Stimulated activated CD4-positive, alpha-beta T cell treated with anti-CD3 and anti-CD28 coated beads, Interleukin-4, amount 100 ng/mL, for 24 hours (primary cell): Measurements from ENCODE around the gene IL22.
A peak's percentile ranks its signal among the peaks of the same experiment; 100 is the strongest.

Source experiments
- DNase-seq: peaks from one replicate; pipeline ENCODE4 v3.0.0-alpha.2; 2020

The IL22 gene

DNA sequence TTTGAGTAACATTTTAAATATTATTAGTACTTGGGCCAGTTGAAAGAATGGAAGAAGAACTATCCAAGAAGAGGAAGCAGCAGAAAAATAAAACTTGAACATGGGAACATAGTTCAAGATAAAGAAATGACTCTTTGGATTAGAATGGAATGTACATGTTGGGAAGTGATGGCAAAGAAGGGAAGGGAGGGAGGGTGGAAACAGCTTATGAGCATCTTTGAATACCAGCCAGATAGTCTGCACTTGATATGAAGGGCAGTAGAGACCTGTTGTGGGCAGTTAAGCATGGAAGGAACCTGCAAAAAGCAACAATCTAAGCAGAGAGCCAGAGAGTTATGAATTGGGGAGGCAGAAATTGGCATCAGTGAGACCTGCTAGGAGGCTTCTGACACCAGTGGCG lies 10.0 kb upstream of the IL22 start:
- no peak for DNase-seq

DNA sequence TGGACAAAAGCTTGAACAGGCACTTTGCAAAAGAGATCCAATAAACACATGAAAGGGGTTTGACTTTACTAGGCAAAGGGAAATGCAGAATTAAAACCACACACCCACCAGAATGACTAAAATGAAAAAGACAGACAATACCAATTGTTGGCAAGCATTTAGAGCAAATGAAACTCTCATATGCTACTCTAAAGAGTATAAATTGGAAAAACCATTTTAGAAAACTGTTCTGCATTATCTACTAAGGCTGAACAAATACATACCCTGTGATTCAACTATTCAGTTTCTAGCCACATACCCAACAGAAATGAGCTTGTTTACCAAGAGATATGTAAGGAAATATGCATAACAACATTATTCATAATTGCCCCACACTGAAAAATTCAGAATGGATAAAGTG lies 8.5 kb upstream of the IL22 start:
- no peak for DNase-seq

DNA sequence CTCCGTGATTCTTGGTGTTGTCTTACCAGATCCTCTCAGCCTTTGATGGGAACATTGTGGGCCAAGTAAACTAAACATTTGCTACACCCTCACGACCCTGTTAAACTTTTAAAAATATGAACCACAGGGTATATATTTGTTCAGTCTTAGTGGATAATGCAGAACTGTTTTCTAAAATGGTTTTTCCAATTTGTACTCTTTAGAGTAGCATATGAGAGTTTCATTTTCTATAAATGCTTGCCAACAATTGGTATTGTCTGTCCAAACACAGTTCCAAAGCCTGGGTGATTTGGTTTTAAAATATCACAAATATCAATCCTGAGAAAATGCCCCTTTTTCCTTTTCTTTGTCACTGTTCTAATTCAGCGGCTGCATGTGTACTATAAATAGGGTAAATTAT lies 6.7 kb upstream of the IL22 start:
- DNase-seq = no peak

DNA sequence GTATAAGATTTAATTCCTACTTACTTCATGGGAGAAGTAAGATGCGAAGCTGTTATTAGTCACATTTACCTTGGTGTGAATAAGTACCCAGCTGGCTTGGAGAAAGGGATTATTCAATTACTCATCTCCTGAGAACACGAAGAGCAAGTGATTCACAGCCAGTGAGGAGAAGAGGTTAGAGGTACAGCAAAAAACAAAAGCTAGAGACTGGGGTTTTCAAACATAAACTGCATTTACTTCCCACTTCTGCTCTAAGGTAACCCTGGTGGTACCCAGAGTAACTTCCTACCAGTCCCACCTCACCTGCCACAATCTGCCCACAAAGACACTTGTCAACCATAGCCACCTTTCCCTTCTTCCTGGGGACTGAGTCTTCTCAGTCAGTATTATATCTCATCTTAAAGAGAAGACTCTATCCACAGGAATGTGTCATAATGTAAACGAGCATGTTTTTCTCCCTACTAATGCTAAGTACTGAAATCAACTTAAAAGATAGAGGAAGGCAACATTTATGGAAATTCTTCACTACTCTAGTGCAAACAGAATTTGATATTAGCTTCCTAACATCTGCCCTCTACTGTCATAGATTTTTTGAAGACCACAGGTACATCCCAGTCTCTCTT lies 6.0 kb upstream of the IL22 start:
- peak; percentile 24 for DNase-seq

DNA sequence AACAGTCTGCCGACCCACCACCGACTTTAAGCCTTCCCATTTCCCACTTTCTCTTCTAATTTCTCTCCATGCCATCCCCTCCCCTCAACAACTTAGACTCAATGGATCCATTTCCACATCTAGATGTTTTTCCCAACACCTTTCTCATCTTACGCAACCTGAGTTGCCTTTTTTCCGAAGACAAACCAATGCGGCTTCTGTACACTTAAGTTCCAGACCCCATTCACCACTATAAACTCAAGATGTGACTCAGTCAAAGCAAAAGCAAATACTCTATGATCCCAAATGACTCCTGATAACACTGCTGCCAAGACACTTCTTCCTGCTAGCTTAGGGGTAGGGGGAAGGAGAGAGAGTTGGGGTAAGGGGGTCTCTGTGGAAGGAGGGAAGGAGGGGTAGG lies 1.3 kb downstream of the IL22 start:
- no peak for DNase-seq

DNA sequence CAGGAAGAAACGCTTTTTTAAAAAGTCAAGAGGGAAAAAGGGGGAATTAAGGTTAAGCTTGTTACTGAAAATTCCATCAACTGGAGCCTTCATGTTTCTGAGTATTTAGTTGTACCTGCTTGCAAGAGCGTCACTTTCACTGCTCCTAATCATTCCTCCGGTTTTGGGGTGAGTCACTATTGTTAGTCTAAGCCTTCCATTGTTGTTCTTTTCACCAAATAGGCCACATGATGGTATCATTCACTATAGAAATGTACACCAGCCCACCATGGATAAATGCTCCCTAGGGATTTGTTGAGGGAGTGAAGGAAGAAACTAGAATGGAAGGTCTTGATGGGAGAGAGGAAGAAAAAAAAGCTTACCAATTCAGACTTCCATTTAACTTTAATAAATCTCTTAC lies 3.0 kb downstream of the IL22 start:
- no peak for DNase-seq

DNA sequence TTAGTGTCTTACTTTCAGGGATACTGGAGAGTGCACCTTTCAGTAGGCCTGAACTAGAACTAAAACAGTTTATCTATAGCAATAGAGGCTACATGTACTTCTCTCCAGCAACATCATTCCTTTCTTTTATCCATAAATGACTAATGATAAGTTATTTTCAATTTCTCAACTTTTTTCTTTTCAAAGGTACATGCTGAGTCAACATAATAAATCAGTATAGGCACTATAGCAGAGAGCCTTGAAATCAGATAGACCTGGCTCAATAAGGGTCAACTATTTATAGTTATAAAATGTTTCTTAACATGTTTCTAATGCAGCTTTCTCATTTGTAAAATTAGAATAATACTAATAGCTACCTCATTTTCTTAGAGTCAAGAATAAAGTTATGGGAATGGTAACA lies 5.6 kb downstream of the IL22 start:
- no peak for DNase-seq

DNA sequence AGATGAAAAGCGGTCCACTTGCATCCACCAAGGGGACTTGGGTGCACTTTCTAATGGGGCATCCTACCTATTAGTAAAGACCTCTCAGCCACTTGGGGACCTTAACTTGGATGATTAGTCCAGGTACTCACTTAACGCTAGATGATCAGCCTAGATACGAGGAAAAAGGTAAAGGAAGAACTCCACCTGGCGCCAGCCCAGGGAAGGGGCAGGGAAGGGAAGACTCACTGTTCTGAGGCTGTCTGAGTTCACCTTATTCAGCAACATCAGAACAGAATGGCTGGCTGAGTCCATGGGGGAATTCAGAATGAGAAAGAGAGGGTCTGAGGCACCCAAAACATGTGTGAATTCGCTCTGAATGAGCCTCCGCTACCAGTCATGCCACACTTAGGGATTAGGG lies 7.1 kb downstream of the IL22 start:
- no peak for DNase-seq

DNA sequence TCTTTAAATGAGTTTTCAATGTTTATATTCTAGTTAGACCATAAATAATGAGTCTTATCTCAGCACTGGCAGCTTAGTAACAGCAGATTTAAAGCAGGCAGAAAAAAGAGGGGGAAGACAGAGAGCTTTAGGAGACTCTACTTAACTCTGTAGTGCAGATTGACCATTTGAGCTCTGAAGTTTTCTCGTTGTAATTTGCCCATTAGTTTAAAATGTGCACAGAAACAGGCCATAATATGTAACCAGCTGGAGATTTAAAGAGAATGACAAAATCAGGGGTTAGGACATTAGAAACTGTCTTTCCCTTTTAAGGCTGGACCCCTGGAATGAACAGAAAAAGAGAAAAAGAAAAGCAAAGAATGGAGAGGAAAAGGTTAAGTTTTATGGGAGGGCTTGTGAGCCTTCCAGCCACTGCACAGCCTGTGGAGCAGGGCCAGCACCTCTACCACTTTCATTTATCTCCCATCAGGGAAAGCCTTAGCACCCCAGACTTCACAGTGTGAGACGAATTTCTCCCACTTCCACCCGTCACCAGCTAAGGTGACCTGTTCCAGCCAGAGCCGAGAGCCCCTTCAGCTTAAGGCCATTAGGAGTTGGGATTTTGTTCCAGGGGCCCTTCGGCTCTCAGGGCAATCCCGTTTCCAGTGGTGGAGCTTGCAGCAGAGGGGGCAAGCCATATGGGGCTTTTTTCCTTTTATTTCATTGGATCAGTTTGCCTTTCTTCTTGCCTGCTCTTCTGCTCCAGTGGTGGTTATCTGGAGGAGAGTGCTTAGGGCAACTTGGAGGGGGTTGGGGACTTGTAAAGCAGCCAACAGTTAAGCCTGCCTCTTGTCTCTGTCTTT lies 8.0 kb downstream of the IL22 start:
- DNase-seq = no peak

DNA sequence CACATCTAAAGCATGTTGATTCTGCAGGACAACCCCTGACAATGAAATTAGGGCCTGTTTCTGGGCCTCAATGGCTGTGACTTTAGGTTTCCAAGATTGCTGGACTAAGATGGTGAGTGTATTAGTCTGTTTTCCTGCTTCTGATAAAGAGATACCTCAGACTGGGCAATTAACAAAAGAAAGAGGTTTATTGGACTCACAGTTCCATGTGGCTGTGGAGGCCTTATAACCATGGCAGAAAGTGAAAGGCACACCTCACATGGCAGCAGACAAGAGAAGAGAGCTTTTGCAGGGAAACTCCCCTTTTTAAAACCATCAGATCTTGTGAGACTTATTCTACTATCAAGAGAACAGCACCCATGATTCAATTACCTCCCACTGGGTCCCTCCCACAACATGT lies 10.6 kb downstream of the IL22 start:
- no peak for DNase-seq

DNA sequence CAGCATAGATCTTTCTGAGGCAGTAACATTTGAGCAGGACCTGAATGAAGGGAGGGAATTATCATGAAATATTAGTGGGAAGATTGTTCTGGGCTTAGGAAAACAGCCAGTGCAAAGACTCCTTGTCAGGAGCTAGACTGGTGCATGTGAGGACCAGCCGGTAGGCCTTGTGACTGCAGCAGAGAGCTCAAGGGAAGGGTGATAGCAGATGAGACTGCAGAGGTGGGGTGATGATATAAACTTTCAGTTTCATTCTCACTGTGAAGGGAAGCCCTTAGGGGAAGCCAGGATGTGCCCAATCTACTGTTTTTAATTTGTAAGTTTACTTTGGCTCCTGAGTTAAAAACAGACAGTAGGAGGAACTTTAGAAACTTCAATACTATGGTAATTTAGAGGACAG lies 12.4 kb downstream of the IL22 start:
- DNase-seq = peak; percentile 66

DNA sequence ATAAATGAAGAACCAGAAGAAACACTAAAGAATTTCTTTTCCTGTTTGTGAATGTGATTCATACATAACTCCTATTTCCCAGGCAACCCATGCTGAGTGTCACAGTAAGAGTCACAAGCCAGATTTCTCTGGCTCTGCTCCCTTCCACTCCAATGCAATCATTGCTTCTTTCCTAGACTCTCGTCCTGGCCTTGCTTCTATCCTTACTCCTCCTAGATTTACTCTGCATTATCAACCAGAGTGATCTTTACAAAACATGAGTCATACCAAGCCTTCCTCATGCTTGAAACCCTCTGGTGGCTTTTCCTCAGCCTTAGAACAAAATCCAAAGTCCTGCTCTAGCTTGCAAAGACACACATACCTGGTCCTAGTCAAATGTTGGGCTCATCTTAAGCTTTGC lies 13.3 kb downstream of the IL22 start:
- no peak for DNase-seq

DNA sequence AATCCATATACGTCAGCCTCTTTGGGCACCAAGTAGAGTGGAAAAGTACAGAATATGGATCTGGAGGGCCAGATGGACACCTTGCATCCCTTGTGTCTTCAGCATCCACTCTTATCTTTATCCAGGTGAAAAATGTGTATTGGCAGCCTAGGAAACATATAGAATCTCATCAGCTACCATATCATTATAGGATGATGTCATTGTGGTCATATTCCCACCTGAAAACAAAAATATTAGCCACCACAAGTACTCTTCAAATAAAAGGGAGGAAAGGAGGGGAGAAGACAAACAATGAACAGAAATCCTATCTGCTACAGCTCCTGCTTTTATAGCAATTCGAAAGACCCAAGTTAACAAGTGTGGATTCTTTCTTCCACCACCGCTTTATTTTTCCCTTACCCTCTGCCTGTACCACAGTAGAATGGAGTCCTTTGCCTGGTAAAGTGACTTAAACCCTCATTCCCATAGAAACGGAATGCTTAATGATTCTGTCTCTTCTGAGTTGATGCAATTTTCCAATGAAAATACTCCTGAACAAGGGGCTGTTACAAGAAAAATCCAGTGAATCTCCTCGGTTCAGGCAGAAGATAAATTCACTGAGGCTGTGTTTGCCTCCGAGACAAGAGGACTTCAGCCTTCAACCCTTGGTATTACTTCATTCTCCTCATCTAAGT lies 14.0 kb downstream of the IL22 start:
- no peak for DNase-seq

DNA sequence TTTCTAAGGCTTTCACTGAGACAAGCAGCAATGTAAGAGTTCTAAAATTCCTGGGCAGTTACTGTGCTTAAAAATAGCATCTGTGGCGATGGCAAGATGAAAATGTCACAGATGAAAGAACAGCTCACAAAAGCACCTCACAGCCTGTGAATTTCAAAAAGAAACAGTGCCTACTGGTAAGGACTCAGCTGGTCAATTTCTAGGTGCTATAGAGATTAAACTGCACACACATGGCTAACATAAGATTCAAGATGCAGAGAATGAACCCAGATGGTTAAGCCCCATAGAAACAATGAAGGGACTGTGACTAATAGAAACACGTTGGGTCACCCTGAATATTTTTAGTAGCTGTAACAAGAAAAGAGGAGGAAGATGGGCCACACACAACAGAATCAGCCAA lies 15.8 kb downstream of the IL22 start:
- DNase-seq = no peak

DNA sequence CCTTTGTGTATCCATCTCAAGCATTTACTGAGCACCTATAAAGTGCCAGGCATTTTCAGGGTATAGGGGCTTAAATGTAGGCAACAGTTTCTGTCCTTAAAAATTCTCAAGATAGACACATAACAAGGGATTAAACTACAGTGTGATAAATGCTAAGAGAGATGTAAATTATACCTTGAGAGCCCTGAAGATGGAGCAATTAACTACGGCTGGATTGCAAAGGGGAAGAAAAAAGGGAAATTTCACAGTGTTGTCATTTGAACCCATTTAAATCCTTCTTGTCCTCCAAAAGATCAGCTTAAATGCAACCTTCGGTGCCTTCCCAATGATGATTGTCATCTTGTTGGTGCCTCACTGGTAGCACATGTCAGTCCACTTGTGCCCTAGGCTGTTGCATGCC lies 16.3 kb downstream of the IL22 start:
- no peak for DNase-seq

DNA sequence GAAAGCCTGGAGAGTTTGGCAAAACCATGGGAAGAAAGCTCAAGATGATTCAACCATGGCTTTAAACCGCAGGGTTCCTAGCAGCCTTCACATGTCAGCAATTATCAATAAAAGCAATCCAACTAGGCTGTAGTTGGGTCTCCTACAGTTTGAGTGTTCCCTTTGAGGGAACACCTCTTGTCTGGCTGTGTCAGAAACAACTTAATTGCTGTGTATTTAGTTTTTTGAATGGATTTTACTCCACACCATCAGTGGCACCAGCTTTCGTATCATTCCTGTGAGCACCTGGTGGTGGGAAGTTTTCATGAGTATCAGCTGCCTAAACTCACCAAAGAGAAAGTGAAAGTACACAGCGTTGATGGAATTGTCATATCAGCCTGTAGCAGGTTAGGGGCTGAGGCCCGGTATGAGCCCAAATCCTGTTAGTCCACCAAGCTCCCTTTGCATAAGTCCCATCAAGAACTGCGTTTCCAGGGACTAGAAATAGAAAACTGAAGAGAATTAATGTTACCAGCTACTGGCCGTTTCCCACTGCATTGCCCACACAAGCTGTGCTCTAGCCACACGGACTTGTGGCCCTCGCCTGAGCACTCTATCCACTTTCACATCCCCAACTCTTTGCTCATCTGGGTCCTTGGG lies 16.9 kb downstream of the IL22 start:
- peak; percentile 29 for DNase-seq

DNA sequence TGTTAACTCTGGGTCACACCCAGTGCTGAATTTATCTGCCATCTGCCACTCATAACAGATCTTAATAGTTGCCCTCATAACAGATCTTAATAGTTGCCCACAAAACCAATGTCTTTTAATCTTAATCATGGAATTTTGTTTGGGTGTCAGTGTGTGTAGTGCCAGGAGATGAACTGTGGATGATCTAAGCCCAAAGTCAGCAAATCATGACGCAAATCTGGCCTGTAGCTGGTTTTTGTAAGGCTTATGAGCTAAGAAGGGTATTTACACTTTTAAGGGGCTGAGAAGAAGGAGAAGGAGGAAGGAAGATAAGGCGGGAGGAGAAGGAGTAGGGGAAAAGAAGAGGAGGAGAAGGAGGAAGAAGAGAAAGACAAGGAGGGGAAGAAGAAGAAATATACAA lies 17.8 kb downstream of the IL22 start:
- DNase-seq = no peak

DNA sequence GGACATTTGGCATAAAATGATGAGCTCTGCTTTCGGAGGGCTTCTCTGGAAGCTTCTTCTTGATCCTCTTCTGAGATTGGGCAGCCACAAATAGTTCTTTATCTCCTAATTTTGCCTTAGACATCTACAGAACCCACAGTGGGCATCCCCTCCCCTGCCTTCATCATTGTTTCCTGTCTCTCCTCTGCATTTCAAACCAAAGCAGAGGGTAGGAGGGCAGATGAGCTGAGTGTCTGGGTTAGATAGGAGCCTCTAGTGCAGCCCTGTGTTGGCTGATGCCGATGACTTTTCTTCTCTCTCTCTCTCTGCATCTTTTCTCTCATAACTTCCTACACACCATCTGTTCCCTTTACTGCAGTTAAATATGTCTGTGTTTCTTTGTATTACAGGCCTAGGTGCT lies 19.3 kb downstream of the IL22 start:
- DNase-seq = no peak

DNA sequence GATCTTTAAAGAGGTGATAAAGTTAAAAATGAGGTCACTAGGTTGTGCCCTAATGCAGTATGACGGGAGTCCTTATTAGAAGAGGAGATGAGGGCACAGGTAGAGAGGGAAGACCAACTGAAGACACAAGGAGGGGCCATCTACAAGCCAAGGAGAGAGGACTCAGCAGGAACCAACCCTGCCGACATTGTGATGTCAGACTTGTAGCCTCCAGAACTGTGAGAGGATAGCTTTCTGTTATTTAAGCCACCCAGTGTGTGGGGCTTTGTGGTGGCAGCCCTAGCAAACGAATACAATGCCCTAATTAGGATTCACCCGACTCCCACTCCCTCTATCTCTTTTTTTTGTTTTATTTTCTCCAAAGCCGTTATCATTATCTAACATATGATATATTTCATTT lies 19.9 kb downstream of the IL22 start:
- DNase-seq = no peak

DNA sequence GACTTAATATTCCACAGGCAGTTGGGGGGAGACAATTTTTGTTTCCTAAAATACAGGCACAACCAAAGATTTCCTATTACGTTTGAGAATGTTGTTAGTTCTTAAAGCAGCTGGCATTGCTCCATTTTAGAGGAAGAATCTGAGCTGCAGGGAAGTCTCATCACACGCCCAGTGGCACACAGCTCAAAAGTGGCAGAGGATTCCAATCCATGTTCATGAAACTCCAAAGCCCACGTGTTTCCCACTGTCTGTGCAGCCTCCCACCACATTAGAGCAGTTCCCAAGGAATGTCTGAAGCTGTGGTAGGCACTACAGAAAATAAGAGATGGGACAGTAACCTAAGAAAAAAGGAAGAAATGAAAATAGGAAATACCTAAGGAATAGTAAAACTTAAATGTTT lies 21.7 kb downstream of the IL22 start:
- no peak for DNase-seq

DNA sequence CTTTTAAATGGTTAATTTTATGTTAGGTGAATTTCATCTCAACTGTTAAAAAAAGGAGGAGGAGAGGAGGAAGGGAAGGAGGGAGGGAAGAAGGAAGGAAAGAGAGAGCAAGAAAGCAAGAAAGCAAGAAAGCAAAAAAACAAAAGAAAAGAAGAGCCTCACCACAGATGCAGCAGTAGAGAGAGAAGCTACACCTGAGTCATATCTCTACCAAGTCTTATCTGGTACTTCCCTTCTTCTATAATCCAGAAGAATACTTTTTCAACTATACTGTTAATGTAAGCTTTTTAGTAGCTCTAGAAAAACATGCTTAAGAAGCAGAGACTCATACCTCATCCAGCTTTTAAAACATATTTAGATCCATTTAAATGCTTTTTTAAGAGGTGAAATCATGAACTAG lies 22.2 kb downstream of the IL22 start:
- no peak for DNase-seq

DNA sequence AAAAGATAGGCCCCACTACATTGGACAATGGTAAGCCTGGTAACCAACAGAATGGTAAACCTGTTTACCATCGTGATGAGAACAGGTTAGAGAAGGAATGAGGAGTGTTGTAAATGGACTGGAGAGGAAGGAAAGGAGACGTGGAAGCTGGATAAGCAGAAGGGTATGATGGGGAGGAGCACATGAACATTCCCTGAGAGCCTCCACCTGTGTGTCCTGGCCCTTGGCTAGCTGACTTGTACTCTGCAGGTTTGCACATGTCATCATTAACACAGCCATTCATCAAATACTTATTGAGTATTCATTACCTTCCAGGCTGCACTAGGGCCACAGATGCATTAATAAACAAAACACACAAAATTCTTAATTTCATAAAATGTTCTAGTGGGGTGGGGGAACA lies 23.4 kb downstream of the IL22 start:
- no peak for DNase-seq

DNA sequence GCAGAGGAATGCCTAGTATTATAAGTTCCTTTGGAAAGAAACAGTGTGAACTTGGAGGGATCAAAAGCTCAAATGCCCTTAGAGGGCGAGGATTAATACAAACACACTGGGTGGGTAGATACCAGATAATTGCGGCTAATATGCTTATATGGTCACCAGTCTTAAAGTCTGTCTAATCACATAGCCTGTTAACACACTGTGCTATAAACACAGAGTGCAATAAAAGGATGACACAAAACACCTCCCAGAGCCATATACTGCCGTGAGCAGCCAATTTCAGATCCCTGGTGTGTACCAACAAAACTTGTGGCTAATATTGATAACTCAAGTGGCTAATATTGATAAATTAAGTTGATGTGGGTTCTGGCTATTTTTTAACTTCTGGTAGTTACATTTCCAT lies 26.0 kb downstream of the IL22 start:
- no peak for DNase-seq
